22Rv1 (cell line): Measurements from ENCODE around the gene SORBS1.

Source experiments
- ZFX ChIP-seq: fragments of 450-650 bp; IDR thresholded peaks from 2 replicates; pipeline ENCODE4 v1.6.1; 2017; ENCODE audit warnings: antibody characterized with exemption, borderline replicate concordance
- TF ChIP-seq, protein P1 (sequence below): fragments of 450-650 bp; IDR thresholded peaks from 2 replicates; pipeline ENCODE4 v1.5.1; 2017; ENCODE audit warnings: mild to moderate bottlenecking

DNA sequence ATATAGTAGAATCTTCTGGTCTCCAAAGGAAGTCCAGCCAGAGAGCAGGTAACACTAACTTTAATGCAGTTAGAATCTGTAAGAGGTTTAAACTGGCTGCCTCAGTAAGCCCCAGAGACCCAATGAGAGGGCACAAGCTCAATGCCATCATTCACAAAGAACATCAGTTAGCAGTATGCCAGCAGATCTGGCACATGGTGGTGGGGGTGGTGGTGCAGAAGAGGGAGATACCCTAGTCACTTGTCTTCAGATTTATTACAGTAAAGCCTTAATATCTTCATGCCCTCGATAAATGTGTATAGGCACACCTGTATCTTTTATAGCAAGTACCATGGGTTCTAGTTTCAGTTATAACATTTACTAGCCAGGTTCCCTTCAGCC lies 86.2 kb downstream of the SORBS1 start:
- TF ChIP-seq, protein P1, sequence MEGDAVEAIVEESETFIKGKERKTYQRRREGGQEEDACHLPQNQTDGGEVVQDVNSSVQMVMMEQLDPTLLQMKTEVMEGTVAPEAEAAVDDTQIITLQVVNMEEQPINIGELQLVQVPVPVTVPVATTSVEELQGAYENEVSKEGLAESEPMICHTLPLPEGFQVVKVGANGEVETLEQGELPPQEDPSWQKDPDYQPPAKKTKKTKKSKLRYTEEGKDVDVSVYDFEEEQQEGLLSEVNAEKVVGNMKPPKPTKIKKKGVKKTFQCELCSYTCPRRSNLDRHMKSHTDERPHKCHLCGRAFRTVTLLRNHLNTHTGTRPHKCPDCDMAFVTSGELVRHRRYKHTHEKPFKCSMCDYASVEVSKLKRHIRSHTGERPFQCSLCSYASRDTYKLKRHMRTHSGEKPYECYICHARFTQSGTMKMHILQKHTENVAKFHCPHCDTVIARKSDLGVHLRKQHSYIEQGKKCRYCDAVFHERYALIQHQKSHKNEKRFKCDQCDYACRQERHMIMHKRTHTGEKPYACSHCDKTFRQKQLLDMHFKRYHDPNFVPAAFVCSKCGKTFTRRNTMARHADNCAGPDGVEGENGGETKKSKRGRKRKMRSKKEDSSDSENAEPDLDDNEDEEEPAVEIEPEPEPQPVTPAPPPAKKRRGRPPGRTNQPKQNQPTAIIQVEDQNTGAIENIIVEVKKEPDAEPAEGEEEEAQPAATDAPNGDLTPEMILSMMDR, result no peak
- no peak for TF ChIP-seq ZFX
